ENCODE measurements around the gene CHD3. TPM values are rescaled to one million over a fixed set of nuclear protein-coding genes. Genes with fewer than 3 reads are reported as not detected.

CHD3 gene
- total and polyA plus RNA-seq, 2 of the 13 experiments (the other 11 are each of a cell fraction or from before 2014, with no cell fraction given) = 2.7 to 3.7 TPM

DNA sequence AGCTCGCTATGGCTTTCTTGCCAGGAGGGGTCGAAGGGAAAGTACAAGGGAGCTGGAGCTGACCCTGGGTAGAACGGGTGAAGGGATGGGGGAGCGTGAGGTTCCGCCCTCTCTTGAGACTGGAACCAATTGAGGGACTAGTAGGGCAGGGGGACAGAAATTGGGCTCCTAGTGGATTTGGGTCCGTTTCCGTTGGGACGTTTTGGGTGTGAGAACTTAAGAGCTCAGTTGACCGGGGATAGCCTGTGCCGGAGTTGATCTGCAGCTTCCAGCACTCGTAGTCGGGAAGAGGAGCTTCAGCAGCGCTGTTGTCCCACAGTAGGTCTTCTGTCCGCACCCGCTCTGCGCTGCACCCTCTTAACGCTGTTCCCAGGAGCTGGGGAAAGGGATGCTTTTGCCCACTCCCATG is 43.9 kb downstream of the CHD3 start (continued):
- TF ChIP-seq, protein P1, sequence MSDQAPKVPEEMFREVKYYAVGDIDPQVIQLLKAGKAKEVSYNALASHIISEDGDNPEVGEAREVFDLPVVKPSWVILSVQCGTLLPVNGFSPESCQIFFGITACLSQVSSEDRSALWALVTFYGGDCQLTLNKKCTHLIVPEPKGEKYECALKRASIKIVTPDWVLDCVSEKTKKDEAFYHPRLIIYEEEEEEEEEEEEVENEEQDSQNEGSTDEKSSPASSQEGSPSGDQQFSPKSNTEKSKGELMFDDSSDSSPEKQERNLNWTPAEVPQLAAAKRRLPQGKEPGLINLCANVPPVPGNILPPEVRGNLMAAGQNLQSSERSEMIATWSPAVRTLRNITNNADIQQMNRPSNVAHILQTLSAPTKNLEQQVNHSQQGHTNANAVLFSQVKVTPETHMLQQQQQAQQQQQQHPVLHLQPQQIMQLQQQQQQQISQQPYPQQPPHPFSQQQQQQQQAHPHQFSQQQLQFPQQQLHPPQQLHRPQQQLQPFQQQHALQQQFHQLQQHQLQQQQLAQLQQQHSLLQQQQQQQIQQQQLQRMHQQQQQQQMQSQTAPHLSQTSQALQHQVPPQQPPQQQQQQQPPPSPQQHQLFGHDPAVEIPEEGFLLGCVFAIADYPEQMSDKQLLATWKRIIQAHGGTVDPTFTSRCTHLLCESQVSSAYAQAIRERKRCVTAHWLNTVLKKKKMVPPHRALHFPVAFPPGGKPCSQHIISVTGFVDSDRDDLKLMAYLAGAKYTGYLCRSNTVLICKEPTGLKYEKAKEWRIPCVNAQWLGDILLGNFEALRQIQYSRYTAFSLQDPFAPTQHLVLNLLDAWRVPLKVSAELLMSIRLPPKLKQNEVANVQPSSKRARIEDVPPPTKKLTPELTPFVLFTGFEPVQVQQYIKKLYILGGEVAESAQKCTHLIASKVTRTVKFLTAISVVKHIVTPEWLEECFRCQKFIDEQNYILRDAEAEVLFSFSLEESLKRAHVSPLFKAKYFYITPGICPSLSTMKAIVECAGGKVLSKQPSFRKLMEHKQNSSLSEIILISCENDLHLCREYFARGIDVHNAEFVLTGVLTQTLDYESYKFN (CRISPR knock-in tag; conservative IDR thresholded peaks at IDR 0.05) = no peak
- peak; percentile 14 for TF ChIP-seq ASH2L (IDR thresholded peaks at IDR 0.05; ENCODE audit: insufficient read length, low read depth, low read length)
- no peak for TF ChIP-seq ZBTB20 (CRISPR knock-in tag; IDR thresholded peaks at IDR 0.05; ENCODE audit: borderline replicate concordance, low read depth)
- no peak for TF ChIP-seq SAP130 (CRISPR knock-in tag; IDR thresholded peaks at IDR 0.05; ENCODE audit: low read depth)
- no peak for TF ChIP-seq ZNF282 (IDR thresholded peaks at IDR 0.05; ENCODE audit: partially characterized antibody)
- no peak for TF ChIP-seq LCORL (IDR thresholded peaks at IDR 0.05)
- 0 out of 2 replicates have a peak, but pooled peaks have one; percentile 7 for TF ChIP-seq LCORL (CRISPR knock-in tag; IDR thresholded peaks at IDR 0.05)
- TF ChIP-seq SMAD3 (CRISPR knock-in tag; IDR thresholded peaks at IDR 0.05) = no peak
- TF ChIP-seq ZNF660 (CRISPR knock-in tag; IDR thresholded peaks at IDR 0.05; ENCODE audit: borderline replicate concordance, low read depth) = no peak
- TF ChIP-seq, protein P2, sequence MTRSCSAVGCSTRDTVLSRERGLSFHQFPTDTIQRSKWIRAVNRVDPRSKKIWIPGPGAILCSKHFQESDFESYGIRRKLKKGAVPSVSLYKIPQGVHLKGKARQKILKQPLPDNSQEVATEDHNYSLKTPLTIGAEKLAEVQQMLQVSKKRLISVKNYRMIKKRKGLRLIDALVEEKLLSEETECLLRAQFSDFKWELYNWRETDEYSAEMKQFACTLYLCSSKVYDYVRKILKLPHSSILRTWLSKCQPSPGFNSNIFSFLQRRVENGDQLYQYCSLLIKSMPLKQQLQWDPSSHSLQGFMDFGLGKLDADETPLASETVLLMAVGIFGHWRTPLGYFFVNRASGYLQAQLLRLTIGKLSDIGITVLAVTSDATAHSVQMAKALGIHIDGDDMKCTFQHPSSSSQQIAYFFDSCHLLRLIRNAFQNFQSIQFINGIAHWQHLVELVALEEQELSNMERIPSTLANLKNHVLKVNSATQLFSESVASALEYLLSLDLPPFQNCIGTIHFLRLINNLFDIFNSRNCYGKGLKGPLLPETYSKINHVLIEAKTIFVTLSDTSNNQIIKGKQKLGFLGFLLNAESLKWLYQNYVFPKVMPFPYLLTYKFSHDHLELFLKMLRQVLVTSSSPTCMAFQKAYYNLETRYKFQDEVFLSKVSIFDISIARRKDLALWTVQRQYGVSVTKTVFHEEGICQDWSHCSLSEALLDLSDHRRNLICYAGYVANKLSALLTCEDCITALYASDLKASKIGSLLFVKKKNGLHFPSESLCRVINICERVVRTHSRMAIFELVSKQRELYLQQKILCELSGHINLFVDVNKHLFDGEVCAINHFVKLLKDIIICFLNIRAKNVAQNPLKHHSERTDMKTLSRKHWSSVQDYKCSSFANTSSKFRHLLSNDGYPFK (CRISPR knock-in tag; IDR thresholded peaks at IDR 0.05; ENCODE audit: borderline replicate concordance) = peak; percentile 6; the same call in 1 of the 2 replicates
- no peak for TF ChIP-seq RARA (CRISPR knock-in tag; IDR thresholded peaks at IDR 0.05)
- no peak for TF ChIP-seq ZNF615 (CRISPR knock-in tag; IDR thresholded peaks at IDR 0.05; ENCODE audit: borderline replicate concordance)
- no peak for TF ChIP-seq RFX1 (IDR thresholded peaks at IDR 0.05)
- TF ChIP-seq, protein P3, sequence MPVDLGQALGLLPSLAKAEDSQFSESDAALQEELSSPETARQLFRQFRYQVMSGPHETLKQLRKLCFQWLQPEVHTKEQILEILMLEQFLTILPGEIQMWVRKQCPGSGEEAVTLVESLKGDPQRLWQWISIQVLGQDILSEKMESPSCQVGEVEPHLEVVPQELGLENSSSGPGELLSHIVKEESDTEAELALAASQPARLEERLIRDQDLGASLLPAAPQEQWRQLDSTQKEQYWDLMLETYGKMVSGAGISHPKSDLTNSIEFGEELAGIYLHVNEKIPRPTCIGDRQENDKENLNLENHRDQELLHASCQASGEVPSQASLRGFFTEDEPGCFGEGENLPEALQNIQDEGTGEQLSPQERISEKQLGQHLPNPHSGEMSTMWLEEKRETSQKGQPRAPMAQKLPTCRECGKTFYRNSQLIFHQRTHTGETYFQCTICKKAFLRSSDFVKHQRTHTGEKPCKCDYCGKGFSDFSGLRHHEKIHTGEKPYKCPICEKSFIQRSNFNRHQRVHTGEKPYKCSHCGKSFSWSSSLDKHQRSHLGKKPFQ (CRISPR knock-in tag; IDR thresholded peaks at IDR 0.05; ENCODE audit: insufficient replicate concordance) = peak; percentile 29
- TF ChIP-seq SMARCC2 (IDR thresholded peaks at IDR 0.05) = no peak
- TF ChIP-seq, protein P4, sequence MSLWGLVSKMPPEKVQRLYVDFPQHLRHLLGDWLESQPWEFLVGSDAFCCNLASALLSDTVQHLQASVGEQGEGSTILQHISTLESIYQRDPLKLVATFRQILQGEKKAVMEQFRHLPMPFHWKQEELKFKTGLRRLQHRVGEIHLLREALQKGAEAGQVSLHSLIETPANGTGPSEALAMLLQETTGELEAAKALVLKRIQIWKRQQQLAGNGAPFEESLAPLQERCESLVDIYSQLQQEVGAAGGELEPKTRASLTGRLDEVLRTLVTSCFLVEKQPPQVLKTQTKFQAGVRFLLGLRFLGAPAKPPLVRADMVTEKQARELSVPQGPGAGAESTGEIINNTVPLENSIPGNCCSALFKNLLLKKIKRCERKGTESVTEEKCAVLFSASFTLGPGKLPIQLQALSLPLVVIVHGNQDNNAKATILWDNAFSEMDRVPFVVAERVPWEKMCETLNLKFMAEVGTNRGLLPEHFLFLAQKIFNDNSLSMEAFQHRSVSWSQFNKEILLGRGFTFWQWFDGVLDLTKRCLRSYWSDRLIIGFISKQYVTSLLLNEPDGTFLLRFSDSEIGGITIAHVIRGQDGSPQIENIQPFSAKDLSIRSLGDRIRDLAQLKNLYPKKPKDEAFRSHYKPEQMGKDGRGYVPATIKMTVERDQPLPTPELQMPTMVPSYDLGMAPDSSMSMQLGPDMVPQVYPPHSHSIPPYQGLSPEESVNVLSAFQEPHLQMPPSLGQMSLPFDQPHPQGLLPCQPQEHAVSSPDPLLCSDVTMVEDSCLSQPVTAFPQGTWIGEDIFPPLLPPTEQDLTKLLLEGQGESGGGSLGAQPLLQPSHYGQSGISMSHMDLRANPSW (CRISPR knock-in tag; IDR thresholded peaks at IDR 0.05; ENCODE audit: borderline replicate concordance) = no peak
- TF ChIP-seq TRIM24 (CRISPR knock-in tag; IDR thresholded peaks at IDR 0.05) = no peak
- TF ChIP-seq ZNF10 (CRISPR knock-in tag; IDR thresholded peaks at IDR 0.05; ENCODE audit: borderline replicate concordance, low read depth) = no peak
- no peak for TF ChIP-seq KLF9 (CRISPR knock-in tag; IDR thresholded peaks at IDR 0.05; ENCODE audit: low read depth)
- no peak for TF ChIP-seq ZNF350 (CRISPR knock-in tag; IDR thresholded peaks at IDR 0.05; ENCODE audit: borderline replicate concordance, low read depth)
- no peak for TF ChIP-seq KMT2B (CRISPR knock-in tag; IDR thresholded peaks at IDR 0.05)
